Endothelial cell of umbilical vein (primary cell): Measurements from ENCODE around the gene CHD5. TPM values are rescaled to one million over a fixed set of nuclear protein-coding genes. Genes with fewer than 3 reads are reported as not detected.

Experiments used
- BruUV-seq: library from RNA; stranded (reverse); fragments of 400-500 nt; replicated peaks from 2 replicates; lab custom pipeline; 2021; lab: Mats Ljungman, UMichigan
- CTCF ChIA-PET: fragments of 300-600, 350-600 bp; sonication (Branson Sonifier 250); formaldehyde crosslinking; loops from one replicate; lab custom pipeline; 2021; ENCODE audit warnings: antibody characterized with exemption, inconsistent platforms; lab: Charles Lee
- POLR2A ChIA-PET: fragments of 300-600, 350-600 bp; sonication (Branson Sonifier 250); formaldehyde crosslinking; loops from one replicate; lab custom pipeline; 2021; ENCODE audit warnings: antibody characterized with exemption, inconsistent platforms; lab: Charles Lee
- DNase-seq: peaks from one replicate; pipeline ENCODE4 v3.0.0-alpha.2; 2011; ENCODE audit warnings: low read depth, low spot score
- FAIRE-seq: peaks from 2 replicates; lab custom pipeline; 2011; peaks lifted over from hg19 to GRCh38; lab: Jason Lieb, UNC
- H2AFZ ChIP-seq: 2 replicates; pipeline ENCODE4 v1.6.0; 2012; ENCODE audit warnings: low read depth, low read length, control low read depth, inconsistent platforms
- H3K27ac ChIP-seq: 2 replicates; pipeline ENCODE4 v1.5.1; 2011; ENCODE audit warnings: low read depth, mild to moderate bottlenecking, control low read depth, low read length, moderate library complexity; ENCODE audit not compliant: insufficient read depth
- H3K27me3 ChIP-seq, 2 experiments: 2 replicates each; pipeline versions ENCODE4 v1.6.0 to v1.6.1; 2011; ENCODE audit warnings: low read length in 2 of 2, mixed read lengths in 1 of 2; ENCODE audit not compliant: control insufficient read depth in 2 of 2, insufficient read depth in 2 of 2
- H3K36me3 ChIP-seq, 2 experiments: 2 replicates in 1 of 2; 3 replicates in 1 of 2; pipeline ENCODE4 v1.5.1; 2011; ENCODE audit warnings: low read length in 2 of 2, mild to moderate bottlenecking in 1 of 2, moderate library complexity in 1 of 2; ENCODE audit not compliant: control insufficient read depth in 2 of 2, insufficient read depth in 2 of 2; ENCODE audit errors: extremely low read depth in 1 of 2
- H3K4me1 ChIP-seq: 3 replicates; pipeline ENCODE4 v1.5.1; 2011; ENCODE audit warnings: mild to moderate bottlenecking, low read length; ENCODE audit not compliant: control insufficient read depth, insufficient read depth; ENCODE audit errors: extremely low read depth
- H3K4me2 ChIP-seq: 2 replicates; pipeline ENCODE4 v1.6.1; 2011; ENCODE audit warnings: low read length, control low read depth, mixed read lengths; ENCODE audit not compliant: insufficient read depth
- H3K4me3 ChIP-seq, 3 experiments: fragments of 200-600 bp in 1 of 3; sonication (generic), shearing (Covaris generic) in 1 of 3; replicated peaks in 1 of 3; 2 replicates each; pipeline ENCODE4 v1.5.1; 2011 to 2016; ENCODE audit warnings: control low read depth in 3 of 3, low read length in 3 of 3, mild to moderate bottlenecking in 2 of 3, inconsistent platforms in 1 of 3, low read depth in 1 of 3, moderate library complexity in 1 of 3; ENCODE audit not compliant: insufficient read depth in 1 of 3
- H3K79me2 ChIP-seq: 2 replicates; pipeline ENCODE4 v1.6.0; 2012; ENCODE audit warnings: low read length, inconsistent platforms; ENCODE audit not compliant: control insufficient read depth, insufficient read depth
- H3K9ac ChIP-seq: replicated peaks from 2 replicates; pipeline ENCODE3; 2011; ENCODE audit warnings: low read length, control low read depth; ENCODE audit not compliant: insufficient read depth; ENCODE audit errors: extremely low read depth
- H3K9me1 ChIP-seq: replicated peaks from 3 replicates; pipeline ENCODE4 v1.6.0; 2011; ENCODE audit warnings: mild to moderate bottlenecking, low read length; ENCODE audit not compliant: control insufficient read depth, insufficient read depth; ENCODE audit errors: extremely low read depth
- H3K9me3 ChIP-seq: replicated peaks from 2 replicates; pipeline ENCODE4 v1.5.1; 2012; ENCODE audit warnings: low read length, inconsistent platforms; ENCODE audit not compliant: control insufficient read depth, insufficient read depth
- H4K20me1 ChIP-seq: replicated peaks from 2 replicates; pipeline ENCODE3; 2011; ENCODE audit warnings: mild to moderate bottlenecking, low read length; ENCODE audit not compliant: control insufficient read depth, insufficient read depth; ENCODE audit errors: extremely low read depth
- CTCF ChIP-seq, 2 donors: IDR thresholded peaks; 1 replicate in 1 of 2; 2 replicates in 1 of 2; pipeline ENCODE4 v1.5.1; 2011; ENCODE audit warnings: low read length in 2 of 2, mild to moderate bottlenecking in 2 of 2, moderate library complexity in 2 of 2, control low read depth in 1 of 2, inconsistent platforms in 1 of 2, low read depth in 1 of 2; ENCODE audit not compliant: insufficient read depth in 1 of 2; ENCODE audit errors: extremely low read depth in 1 of 2
- FOS ChIP-seq: IDR thresholded peaks from 2 replicates; pipeline ENCODE4 v1.6.1; 2011; ENCODE audit warnings: mild to moderate bottlenecking, low read length, moderate library complexity, borderline replicate concordance; ENCODE audit not compliant: insufficient read depth
- GATA2 ChIP-seq: IDR thresholded peaks from 2 replicates; pipeline ENCODE4 v1.7.0; 2011; ENCODE audit warnings: low read depth, mild to moderate bottlenecking, moderate library complexity, mixed read lengths, low read length; ENCODE audit not compliant: insufficient read length, insufficient read depth
- JUN ChIP-seq: IDR thresholded peaks from 2 replicates; pipeline ENCODE4 v1.6.1; 2011; ENCODE audit warnings: borderline replicate concordance, low read depth; ENCODE audit not compliant: insufficient read length, insufficient read depth
- MAX ChIP-seq: IDR thresholded peaks from 2 replicates; pipeline ENCODE4 v1.6.1; 2011; ENCODE audit not compliant: insufficient read depth, insufficient read length
- MYC ChIP-seq: IDR thresholded peaks from one replicate; pipeline ENCODE4 v1.6.1; 2011; ENCODE audit warnings: mild to moderate bottlenecking, low read depth, low read length
- POLR2AphosphoS5 ChIP-seq: IDR thresholded peaks from 2 replicates; pipeline ENCODE4 v1.6.1; 2012; ENCODE audit warnings: low read depth, mild to moderate bottlenecking, control low read depth, low read length, moderate library complexity; ENCODE audit not compliant: insufficient read depth
- dilution Hi-C: fragments of 300-500 bp; cut with MboI; formaldehyde crosslinking; loops from one replicate; pipeline ENCODE4 v1.15.0; 2019; ENCODE audit warnings: low sequenced_read_pairs; ENCODE audit not compliant: extremely low pct_ligation_motif_present
- intact Hi-C: fragments of 100-400 bp; cut with micrococcal nuclease; formaldehyde crosslinking; loops from one replicate; pipeline ENCODE4 v1.10.0; 2022
- polyA plus RNA-seq, 4 experiments: library from polyadenylated mRNA; depleted of rRNA in 3 of 4; stranded (reverse) in 3 of 4; unstranded in 1 of 4; fragments of >200 nt; gene quantifications; 2 replicates each; pipeline versions ENCODE4 v1.2.1 to v1.2.3, GENCODE V29; 2011 to 2012; ENCODE audit warnings: missing spikeins in 1 of 4
- total RNA-seq: library from RNA; stranded (reverse); gene quantifications from 2 replicates; pipeline ENCODE4 v1.2.3, GENCODE V29; 2021

Gene CHD5
- total and polyA plus RNA-seq, 2 donors (not counting 3 experiments of a cell fraction or from before 2014, with no cell fraction given): 0.04 to 0.11 TPM

- POLR2A ChIA-PET: no interaction called here
- FAIRE-seq: no peak
Measured at GRCh38 chr1:6105218-6105679, 74.9 kb downstream of the CHD5 start.

GRCh38 chr1:6104631-6105030 lies 75.5 kb downstream of the CHD5 start:
- no peak for DNase-seq
- Histone ChIP-seq H3K9ac (no peak overlapping the region), H3K4me1 (no peaks in the 10 kb centered on the region), H3K27me3 (no peaks in the 10 kb centered on the region), H3K4me3 (no peak overlapping the region), H3K4me2 (no peak overlapping the region), H4K20me1 (no peaks in the 10 kb centered on the region), H3K9me3 (no peaks in the 10 kb centered on the region), H3K9me1 (no peaks in the 10 kb centered on the region), H2AFZ (no peak overlapping the region), H3K79me2 (no peaks in the 10 kb centered on the region), H3K36me3 (no peaks in the 10 kb centered on the region), H3K27ac (no peak overlapping the region)
- TF ChIP-seq CTCF (IDR thresholded peaks at IDR 0.05; ENCODE audit: extremely low read depth in 1 of 2, insufficient read depth in 1 of 2, low read depth in 1 of 2, low read length in 2 of 2) (no peak), MAX (no peak), MYC (no peak), POLR2AphosphoS5 (no peak), JUN (no peak), GATA2 (no peak)
- ChIA-PET POLR2A (no interaction called here), CTCF (interaction anchor here (1.9 to 2.2 kb wide), 2 partner anchors 52 to 140 kb away, joined by 5 to 7 read pairs; no protein-coding TSS in a partner anchor)
- intact Hi-C loops: no loop called here
- no peak for FAIRE-seq
- dilution Hi-C loops: no loop called here
- no TSS peak for BruUV-seq

More at GRCh38 chr1:6105218-6105679, 74.9 kb downstream of the CHD5 start:
- Histone ChIP-seq H3K4me2 (no peak overlapping the region), H3K27ac (no peak overlapping the region), H4K20me1 (no peaks in the 10 kb centered on the region), H3K36me3 (no peaks in the 10 kb centered on the region), H3K4me1 (no peaks in the 10 kb centered on the region), H3K27me3 (no peaks in the 10 kb centered on the region), H3K9me1 (no peaks in the 10 kb centered on the region), H3K9me3 (no peaks in the 10 kb centered on the region), H3K79me2 (no peaks in the 10 kb centered on the region), H2AFZ (no peak overlapping the region), H3K9ac (no peak overlapping the region), H3K4me3 (no peak overlapping the region)
- intact Hi-C loops: no loop called here
- dilution Hi-C loops: no loop called here
- CTCF ChIA-PET: interaction anchor here (1.9 to 2.2 kb wide), 2 partner anchors 52 to 140 kb away, joined by 5 to 7 read pairs; no protein-coding TSS in a partner anchor
- BruUV-seq: no TSS peak
- DNase-seq: no peak
- TF ChIP-seq GATA2 (no peak), MYC (no peak), FOS (no peak)
